NCI-H2081 (cell line): ENCODE results near the gene SDK1.
"Not testable (repeated sequence)": the region's sequence is repeated elsewhere in the genome, so short reads cannot be mapped to it uniquely, and the experiment has no call there.

ENCODE experiments used
- DNase-seq, 2 experiments: peaks; one replicate each; lab custom pipeline; 2025; lab: John Stamatoyannopoulos, UW

The SDK1 gene

DNA sequence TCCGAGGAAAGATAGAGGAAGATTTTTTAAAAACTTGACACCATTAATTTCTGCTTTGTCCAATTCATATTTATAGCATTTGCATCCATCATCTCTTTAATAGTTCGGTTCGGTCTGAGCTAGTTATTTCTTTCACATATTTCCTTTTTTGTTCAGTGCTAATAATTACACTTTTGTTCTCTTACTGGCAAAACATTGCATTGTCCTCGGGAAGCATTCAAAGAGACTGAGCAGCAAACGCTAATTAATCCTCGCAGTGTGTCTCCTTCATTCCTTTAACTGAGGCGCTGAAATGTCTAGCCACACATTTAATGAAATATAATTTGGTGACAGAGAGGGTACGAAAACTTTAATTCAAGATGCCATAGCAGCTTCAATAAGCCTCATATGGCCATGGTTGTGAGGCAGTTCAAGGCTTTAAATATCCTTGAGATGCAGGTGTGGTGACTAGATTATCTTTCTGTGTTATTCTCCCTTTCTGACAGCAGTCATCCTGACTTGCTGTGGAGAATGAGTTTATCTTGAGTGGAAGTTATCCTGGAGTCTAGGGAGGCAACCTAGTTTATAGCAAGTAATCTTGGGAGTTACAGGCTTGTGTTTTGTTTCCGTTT lies 431.4 kb downstream of the SDK1 start:
- DNase-seq: no peak

- no peak for DNase-seq
These were observed 432.6 kb downstream of the SDK1 start for GRCh38 chr7:3733541-3734140.

- no peak for DNase-seq
These were observed 437.9 kb downstream of the SDK1 start for GRCh38 chr7:3738964-3739363.

DNA sequence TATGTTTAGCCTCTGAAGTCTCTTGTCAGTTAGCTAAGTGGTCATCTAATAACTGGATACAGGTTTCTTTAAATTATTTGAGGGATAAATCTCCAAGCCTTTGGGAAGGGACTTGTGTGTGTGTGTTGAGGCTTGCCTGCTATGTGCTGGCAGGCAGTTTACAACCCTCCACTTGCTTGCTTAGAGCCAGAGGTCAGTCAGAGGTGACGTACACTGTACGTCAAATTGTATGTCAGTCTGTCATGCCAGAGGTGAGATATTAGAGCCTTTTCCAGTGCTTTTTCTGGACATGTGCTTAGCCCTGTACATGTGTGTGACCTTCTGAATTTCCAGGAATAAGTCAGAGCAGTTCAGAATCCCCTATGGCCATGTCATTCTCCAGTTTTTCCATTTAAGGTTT lies 438.9 kb downstream of the SDK1 start:
- DNase-seq: no peak

GRCh38 chr7:3747467-3747866 lies 446.4 kb downstream of the SDK1 start:
- peak; percentile 11 to 62 for DNase-seq

DNA sequence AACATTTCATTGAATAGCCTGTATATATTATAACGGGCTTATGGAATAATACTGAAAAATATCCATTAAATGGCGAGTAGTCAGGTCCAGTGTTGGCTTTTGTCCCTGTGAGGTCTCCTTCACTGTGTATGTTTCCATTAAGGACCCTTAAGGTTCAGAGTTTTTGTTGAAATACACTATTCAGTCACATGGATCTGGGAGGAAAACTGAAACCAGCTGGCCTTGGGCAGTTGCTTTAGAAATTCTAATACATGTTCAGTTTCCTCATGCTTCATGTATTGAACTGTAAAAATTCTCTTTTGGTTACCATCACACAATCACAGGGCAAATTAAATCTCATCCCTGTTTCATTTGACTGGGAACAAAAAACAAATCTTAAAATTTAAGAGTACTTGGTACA lies 447.3 kb downstream of the SDK1 start:
- no peak for DNase-seq

GRCh38 chr7:3753868-3754267 lies 452.8 kb downstream of the SDK1 start:
- DNase-seq: no peak

DNA sequence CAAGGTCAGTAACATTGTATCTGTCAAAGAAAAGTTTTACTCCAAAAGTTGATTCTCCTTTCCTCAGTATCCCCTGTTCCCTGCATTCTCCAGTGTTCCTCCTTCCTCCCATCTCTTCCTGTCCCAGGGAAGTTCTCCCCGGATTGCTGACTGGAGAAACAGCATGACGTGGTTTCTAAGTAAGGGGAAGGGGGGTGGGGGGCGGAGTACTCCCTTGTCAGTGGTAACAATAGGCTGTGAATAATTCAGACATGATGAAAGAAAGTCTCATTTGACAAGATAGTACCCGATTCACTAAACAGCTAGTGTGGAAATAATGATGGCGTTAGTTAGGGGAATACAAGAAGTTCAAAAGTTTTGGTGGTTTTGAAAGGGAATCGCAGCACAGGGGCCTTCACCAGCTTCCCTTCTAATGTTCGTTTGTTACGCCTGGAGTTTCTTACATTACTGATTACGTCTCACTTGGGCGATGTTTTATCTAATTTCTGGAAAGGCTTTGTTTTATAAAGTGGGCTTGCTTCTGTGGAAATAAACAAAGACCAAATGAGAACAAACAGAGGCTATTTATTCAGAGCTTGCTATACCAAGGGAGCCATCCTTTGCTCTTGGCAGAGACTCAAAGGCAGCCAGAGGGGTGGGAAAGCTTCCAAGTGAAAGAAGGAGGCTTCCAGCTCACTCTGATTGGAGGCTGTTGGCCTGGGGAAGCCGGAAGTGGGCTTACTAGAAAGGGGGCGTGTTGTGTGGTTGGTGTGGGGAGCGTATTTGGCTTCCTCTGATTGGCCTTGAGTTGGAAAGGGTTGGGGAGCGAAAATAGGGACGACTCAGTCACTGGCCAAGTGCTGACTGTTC lies 453.7 kb downstream of the SDK1 start:
- DNase-seq: peak; percentile 96 to 98

DNA sequence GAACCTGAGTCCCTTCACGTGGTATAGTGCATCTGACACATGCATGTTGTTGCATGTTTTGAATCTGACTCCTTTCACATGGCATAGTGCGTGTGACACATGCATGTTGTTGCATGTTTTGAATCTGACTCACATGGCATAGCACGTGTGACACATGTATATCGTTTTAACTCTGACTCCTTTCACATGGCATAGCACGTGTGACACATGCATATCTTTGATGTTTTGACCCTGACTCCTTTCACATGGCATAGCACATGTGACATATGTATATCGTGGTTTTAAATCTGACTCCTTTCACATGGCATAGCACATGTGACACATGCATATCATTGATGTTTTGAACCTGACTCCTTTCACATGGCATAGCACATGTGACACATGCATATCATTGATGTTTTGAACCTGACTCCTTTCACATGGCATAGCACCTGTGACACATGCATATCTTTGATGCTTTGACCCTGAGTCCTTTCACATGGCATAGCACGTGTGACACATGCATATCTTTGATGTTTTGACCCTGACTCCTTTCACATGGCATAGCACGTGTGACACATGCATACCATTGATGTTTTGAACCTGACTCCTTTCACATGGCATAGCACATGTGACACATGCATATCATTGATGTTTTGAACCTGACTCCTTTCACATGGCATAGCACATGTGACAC lies 454.9 kb downstream of the SDK1 start:
- DNase-seq: not testable (repeated sequence)

DNA sequence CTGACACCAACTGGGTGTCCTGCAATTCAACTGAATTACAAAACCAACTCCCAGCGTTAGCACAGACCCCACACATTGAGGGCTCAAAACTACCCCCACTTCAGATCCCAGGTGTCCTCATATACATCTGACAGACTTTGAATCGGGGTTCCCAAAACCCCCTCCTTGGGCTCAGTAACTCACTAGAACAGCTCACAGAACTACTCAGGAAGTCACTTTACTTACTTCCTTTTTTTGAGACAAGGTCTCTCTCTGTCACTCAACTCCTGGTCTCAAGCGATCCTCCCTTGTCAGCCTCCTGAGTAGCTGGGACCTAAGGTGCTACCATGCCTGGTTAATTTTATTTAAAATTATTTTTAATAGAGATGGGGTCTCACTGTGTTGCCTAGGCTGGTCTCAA lies 456.0 kb downstream of the SDK1 start:
- no peak for DNase-seq

- no peak for DNase-seq
These were observed 459.6 kb downstream of the SDK1 start for GRCh38 chr7:3760651-3761050.

- DNase-seq: no peak
These were observed 461.2 kb downstream of the SDK1 start for GRCh38 chr7:3762146-3762831.

DNA sequence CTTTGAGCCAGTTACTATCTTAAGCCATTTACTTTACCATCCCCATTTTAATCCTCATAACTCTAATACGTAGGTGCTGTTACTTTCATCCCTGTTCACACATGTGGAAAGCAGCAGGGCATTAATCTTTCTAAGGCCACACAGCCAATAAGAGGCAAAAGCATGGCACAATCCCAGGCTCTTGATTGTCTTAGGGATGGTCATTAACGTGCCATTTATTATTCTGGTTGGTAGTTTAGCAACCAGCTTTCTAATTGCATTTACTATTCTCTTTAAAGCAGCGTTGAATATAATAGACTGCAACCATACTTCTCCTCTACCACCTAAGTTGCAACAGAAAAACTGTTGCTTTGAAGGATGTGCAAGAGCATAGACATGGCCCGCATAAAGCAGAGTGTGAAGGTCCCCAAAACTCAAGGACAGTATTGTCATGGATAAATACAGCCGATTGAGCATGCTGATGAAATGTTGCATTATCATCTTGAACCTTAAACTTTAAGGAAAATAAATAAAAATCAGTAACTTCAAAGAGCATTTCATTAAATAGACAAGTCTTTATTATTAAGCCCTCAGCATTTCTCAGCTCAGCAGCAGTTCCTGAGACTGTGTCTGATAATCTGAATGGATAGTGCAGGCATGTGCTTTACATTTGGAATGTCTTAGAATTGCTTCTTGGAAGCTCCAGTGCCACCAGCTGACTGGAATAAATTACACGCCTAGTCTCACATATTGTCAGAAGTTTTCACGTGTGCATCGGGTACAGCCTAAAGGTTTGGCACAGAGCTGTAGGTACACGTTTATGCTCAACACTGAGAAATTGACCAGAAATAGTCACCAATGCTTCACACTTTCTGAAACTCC lies 467.1 kb downstream of the SDK1 start:
- DNase-seq: no peak

DNA sequence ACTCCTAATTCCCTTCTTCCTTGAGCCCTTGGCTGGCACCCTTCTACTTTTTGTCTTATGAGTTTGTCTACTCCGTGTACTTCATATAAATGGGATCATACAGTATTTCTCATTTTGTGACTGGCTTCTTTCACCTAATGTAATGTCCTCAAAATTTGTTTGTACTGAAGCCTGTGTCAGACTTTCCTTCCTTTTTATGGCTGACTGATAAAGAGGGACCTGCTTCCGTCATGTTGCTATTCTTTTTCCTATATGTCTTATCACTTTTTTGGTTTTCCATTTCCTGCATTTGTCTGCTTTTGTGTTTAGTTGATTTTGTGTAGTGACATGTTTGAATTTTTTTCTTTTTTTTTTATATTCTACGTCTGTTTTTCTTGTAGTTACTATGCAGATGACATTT lies 470.9 kb downstream of the SDK1 start:
- DNase-seq: no peak

- DNase-seq: no peak
These were observed 477.3 kb downstream of the SDK1 start for GRCh38 chr7:3778345-3778744.

GRCh38 chr7:3780016-3780415 lies 479.0 kb downstream of the SDK1 start:
- no peak for DNase-seq

DNA sequence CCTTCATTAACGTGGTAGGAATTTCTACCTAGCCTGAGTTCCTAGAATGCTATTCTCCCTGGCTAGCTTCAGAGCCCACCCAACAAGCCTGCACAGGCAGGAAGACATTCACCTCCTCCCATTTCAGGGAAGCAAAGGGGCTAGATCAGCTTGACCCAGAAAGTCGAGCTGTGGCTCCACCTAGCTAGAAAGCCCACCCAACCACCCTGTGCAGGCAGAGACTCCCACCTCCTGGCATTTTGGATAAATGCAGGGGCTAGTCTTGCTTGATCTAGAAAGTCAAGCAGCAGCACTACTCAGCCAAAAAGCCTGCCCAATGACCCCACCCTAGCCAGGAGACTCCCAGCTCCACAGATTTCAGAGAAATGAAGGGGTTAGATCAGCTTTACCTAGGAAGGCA lies 479.5 kb downstream of the SDK1 start:
- DNase-seq: no peak

DNA sequence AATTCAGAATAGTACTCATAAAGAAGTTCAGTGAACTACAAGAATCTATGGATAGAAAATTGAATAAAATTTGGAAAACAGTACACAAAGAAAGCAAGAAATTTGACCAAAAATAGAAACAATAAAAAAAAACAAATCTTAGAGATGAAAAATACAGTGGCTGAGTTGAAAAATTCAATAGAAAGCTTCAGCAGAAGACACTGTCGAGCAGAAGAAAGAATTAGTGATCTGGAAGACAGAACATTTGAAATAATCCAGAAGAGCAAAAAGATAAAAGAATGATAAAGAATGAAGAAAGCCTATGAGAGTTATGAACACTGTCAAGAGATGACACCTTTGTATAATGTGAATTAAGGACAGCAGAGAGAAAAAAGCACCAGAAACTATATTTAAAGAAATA lies 480.6 kb downstream of the SDK1 start:
- no peak for DNase-seq

DNA sequence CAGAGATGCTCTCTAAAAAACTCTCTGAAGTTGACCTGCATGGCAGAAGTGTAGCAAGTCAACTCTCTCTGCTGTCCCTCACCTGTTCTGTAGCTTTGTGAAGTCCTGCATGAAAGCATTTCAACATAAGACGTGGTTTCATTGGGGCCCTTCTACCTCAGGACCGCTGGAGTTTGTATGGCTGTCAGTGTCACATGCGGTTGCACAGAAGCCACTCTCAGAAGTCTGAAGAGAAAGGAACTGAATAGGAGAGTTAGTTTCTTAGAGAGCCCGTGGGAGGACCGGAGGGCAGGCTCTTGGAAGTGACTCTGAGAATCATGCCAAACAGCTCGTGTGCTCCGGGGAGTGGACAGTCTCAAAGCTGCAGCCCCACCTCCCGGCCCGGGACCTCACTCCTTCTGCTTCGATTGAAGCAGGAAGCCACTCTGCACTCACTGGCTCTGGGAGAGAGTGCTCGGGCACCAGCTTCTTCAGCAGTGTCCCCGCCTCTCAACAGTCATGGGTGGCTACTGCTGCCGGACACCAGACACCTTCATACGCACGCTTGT lies 486.7 kb downstream of the SDK1 start:
- DNase-seq: no peak

GRCh38 chr7:3790803-3791202 lies 489.8 kb downstream of the SDK1 start:
- DNase-seq: no peak

DNA sequence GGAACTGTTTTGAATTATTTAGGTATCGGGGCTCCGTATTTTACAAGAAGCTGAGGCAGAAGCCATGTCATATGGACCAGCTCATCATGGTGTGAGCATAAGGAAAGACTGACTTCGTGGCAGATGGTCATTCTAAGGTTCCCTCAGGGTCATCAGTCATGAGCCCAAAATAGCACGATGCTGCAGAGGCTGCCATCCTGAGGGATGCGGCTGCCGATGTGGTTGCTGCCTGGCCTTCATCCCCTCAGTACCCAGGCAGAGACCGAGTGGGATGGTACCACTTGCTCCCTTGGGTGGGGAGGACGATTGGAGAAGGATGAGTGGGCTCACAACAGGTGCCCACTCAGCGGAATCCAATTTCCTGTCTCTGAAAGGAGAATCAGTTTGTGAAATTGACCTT lies 490.3 kb downstream of the SDK1 start:
- DNase-seq: no peak
